CD4-positive, alpha-beta T cell (primary cell): ENCODE data around the gene ITSN2. TPM values are rescaled to one million over a fixed set of nuclear protein-coding genes. Genes with fewer than 3 reads are reported as not detected.

Experiments
- ATAC-seq: fragments of 200-7000 bp; cut with Tn5 transposase; one replicate; pipeline ENCODE4 v1.10.0; 2022; ENCODE audit warnings: mild to moderate bottlenecking; ENCODE audit not compliant: poor library complexity
- CTCF ChIA-PET: fragments of 350-600 bp; sonication (Branson Sonifier 250); formaldehyde crosslinking; loops from one replicate; lab custom pipeline; 2021; ENCODE audit warnings: antibody characterized with exemption, inconsistent platforms; lab: Charles Lee
- POLR2A ChIA-PET: fragments of 350-600 bp; sonication (Branson Sonifier 250); formaldehyde crosslinking; loops from one replicate; lab custom pipeline; 2021; ENCODE audit warnings: antibody characterized with exemption, inconsistent platforms; lab: Charles Lee
- DNase-seq, 14 experiments: peaks; one replicate each; pipeline ENCODE4 v3.0.0-alpha.2; 2013 to 2020; ENCODE audit warnings: mixed read lengths in 2 of 14
- H3K27ac ChIP-seq, 2 donors: one replicate each; pipeline versions ENCODE4 v1.5.1 to v1.7.0; 2013; ENCODE audit warnings: low read length in 2 of 2, low read depth in 1 of 2, mild to moderate bottlenecking in 1 of 2
- H3K27me3 ChIP-seq, 2 experiments: 1 replicate in 1 of 2; 2 replicates in 1 of 2; pipeline versions ENCODE4 v1.6.1 to v1.7.0; 2013; ENCODE audit warnings: low read length in 2 of 2, control low read depth in 1 of 2, mild to moderate bottlenecking in 1 of 2, moderate library complexity in 1 of 2; ENCODE audit not compliant: insufficient read depth in 2 of 2, control insufficient read depth in 1 of 2
- H3K36me3 ChIP-seq: one replicate; pipeline ENCODE4 v1.6.1; 2013; ENCODE audit warnings: low read length, control low read depth; ENCODE audit not compliant: insufficient read depth
- H3K4me1 ChIP-seq: one replicate; pipeline ENCODE4 v1.6.1; 2013; ENCODE audit warnings: low read length, control low read depth; ENCODE audit not compliant: insufficient read depth
- H3K4me3 ChIP-seq: one replicate; pipeline ENCODE4 v1.5.1; 2013; ENCODE audit warnings: mild to moderate bottlenecking, low read length, moderate library complexity
- H3K9me3 ChIP-seq, 2 experiments: 1 replicate in 1 of 2; 2 replicates in 1 of 2; pipeline versions ENCODE4 v1.6.1 to v1.7.0; 2013; ENCODE audit warnings: low read length in 2 of 2, mild to moderate bottlenecking in 2 of 2, control low read depth in 1 of 2, moderate library complexity in 1 of 2; ENCODE audit not compliant: control insufficient read depth in 1 of 2, insufficient read depth in 1 of 2
- H3K27ac Mint-ChIP-seq: one replicate; pipeline ENCODE4 v1.8.0; 2020; ENCODE audit warnings: mixed read lengths
- H3K27me3 Mint-ChIP-seq: one replicate; pipeline ENCODE4 v1.8.0; 2021; ENCODE audit warnings: mixed read lengths
- H3K36me3 Mint-ChIP-seq: one replicate; pipeline ENCODE4 v1.8.0; 2021; ENCODE audit warnings: low read depth, mixed read lengths
- H3K4me1 Mint-ChIP-seq: one replicate; pipeline ENCODE4 v1.8.0; 2021; ENCODE audit warnings: low read depth, mixed read lengths
- H3K4me3 Mint-ChIP-seq: one replicate; pipeline ENCODE4 v1.8.0; 2020; ENCODE audit warnings: mild to moderate bottlenecking, mixed read lengths
- H3K9me3 Mint-ChIP-seq: one replicate; pipeline ENCODE4 v1.8.0; 2020; ENCODE audit warnings: mixed read lengths
- intact Hi-C, 2 experiments: fragments of 100-400 bp; cut with DNase I in 1 of 2; cut with micrococcal nuclease in 1 of 2; formaldehyde crosslinking; loops; one replicate each; pipeline versions ENCODE4 v1.15.1 to v1.9.0; 2023 to 2025; cut with DNase I, micrococcal nuclease
- total RNA-seq, 174 experiments: library from RNA in 2 of 174; stranded (reverse) in 2 of 174; gene quantifications; one replicate each; pipeline ENCODE4 v1.2.3 and lab custom pipeline; 2021 to 2026
- TF ChIP-seq, protein P1 (sequence below): fragments of 200-600 bp; IDR thresholded peaks from one replicate; pipeline ENCODE4 v1.8.0; 2022; ENCODE audit warnings: antibody characterized with exemption, mild to moderate bottlenecking

ITSN2 gene
- total RNA-seq, 2 experiments from 2014 or later = 75.4 to 77.1 TPM

GRCh38 chr2:24345937-24346336, 14.4 kb downstream of the ITSN2 start:
- ATAC-seq (no peak), DNase-seq (no peak)
- Histone ChIP-seq H3K36me3 (no peaks in the 10 kb centered on the region), H3K4me1 (peaks cover 21% of the 10 kb centered on the region), H3K4me3 (no peak overlapping the region), H3K9me3 (no peaks in the 10 kb centered on the region), H3K27me3 (no peaks in the 10 kb centered on the region), H3K27ac (no peak overlapping the region)
- CTCF ChIA-PET = no interaction called here
- H3K27ac Mint-ChIP-seq = no peak overlapping the region
- intact Hi-C loops = no loop called here
- POLR2A ChIA-PET = no interaction called here
- H3K4me1 Mint-ChIP-seq = peaks cover 78% of the 10 kb centered on the region
- H3K9me3 Mint-ChIP-seq = no peaks in the 10 kb centered on the region
- H3K4me3 Mint-ChIP-seq = no peak overlapping the region
- TF ChIP-seq, protein P1, sequence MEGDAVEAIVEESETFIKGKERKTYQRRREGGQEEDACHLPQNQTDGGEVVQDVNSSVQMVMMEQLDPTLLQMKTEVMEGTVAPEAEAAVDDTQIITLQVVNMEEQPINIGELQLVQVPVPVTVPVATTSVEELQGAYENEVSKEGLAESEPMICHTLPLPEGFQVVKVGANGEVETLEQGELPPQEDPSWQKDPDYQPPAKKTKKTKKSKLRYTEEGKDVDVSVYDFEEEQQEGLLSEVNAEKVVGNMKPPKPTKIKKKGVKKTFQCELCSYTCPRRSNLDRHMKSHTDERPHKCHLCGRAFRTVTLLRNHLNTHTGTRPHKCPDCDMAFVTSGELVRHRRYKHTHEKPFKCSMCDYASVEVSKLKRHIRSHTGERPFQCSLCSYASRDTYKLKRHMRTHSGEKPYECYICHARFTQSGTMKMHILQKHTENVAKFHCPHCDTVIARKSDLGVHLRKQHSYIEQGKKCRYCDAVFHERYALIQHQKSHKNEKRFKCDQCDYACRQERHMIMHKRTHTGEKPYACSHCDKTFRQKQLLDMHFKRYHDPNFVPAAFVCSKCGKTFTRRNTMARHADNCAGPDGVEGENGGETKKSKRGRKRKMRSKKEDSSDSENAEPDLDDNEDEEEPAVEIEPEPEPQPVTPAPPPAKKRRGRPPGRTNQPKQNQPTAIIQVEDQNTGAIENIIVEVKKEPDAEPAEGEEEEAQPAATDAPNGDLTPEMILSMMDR = no peak
- H3K36me3 Mint-ChIP-seq = peaks cover 9% of the 10 kb centered on the region
- H3K27me3 Mint-ChIP-seq = no peaks in the 10 kb centered on the region

- Histone ChIP-seq H3K9me3 (no peaks in the 10 kb centered on the region), H3K27ac (no peak overlapping the region), H3K4me3 (no peak overlapping the region), H3K27me3 (no peaks in the 10 kb centered on the region), H3K36me3 (no peaks in the 10 kb centered on the region), H3K4me1 (peaks cover 35% of the 10 kb centered on the region)
- DNase-seq (no peak), ATAC-seq (no peak)
- TF ChIP-seq, protein P1 = no peak
- Mint-ChIP-seq H3K36me3 (peaks cover 9% of the 10 kb centered on the region), H3K4me1 (peaks cover 81% of the 10 kb centered on the region), H3K27me3 (no peaks in the 10 kb centered on the region), H3K27ac (peak overlapping the region; percentile 39), H3K9me3 (no peaks in the 10 kb centered on the region), H3K4me3 (no peak overlapping the region)
- POLR2A ChIA-PET = no interaction called here
- intact Hi-C loops = no loop called here
- CTCF ChIA-PET = no interaction called here
These were observed 17.0 kb downstream of the ITSN2 start for GRCh38 chr2:24343225-24343882.

DNA sequence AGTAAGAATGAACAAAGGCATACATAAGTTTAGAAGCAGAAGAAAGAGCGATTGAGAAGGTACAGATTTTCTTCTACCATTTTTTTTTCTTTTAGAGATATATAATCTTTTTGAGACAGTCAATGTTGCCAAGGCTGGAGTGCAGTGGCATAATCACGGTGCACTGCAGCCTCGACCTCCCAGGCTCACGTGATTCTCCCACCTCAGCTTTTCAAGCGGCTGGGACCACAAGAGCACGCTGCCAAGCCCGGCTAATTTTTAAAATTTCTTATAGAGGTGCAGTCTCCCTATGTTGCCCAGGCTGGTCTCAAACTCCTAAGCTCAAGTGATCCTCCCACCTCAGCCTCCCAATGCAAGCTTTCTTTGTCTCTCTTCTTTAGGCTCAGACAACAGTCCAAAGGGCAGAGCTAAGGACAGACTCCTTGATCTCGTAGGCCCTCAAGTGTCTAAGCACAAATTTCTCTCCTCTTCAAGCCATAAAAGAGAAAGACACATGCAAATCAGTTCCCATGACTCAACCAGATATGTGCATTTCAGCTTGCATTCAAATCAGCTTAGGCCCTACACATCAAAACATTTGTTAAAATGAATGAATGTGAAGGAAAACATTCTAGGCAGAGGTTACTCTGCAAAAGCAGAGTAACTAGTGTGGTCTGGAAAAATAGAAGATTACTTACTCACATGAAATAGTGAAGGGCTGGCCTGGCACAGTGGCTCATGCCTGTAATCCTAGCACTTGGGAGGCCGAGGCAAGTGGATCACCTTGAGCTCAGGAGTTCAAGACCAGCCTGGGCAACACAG, 18.0 kb downstream of the ITSN2 start:
- peaks cover 90% of the 10 kb centered on the region for H3K4me1 Mint-ChIP-seq
- no peak overlapping the region for H3K4me3 ChIP-seq
- H3K4me1 ChIP-seq = peaks cover 35% of the 10 kb centered on the region
- ATAC-seq = no peak
- intact Hi-C loops = no loop called here
- TF ChIP-seq, protein P1 = no peak
- H3K36me3 Mint-ChIP-seq = peaks cover 9% of the 10 kb centered on the region
- POLR2A ChIA-PET = no interaction called here
- H3K27me3 ChIP-seq = no peaks in the 10 kb centered on the region
- no peak overlapping the region for H3K27ac ChIP-seq
- no peaks in the 10 kb centered on the region for H3K36me3 ChIP-seq
- H3K9me3 ChIP-seq = no peaks in the 10 kb centered on the region
- H3K27ac Mint-ChIP-seq = peak overlapping the region; percentile 6
- H3K4me3 Mint-ChIP-seq = no peak overlapping the region
- CTCF ChIA-PET = no interaction called here
- DNase-seq = no peak
- no peaks in the 10 kb centered on the region for H3K27me3 Mint-ChIP-seq
- H3K9me3 Mint-ChIP-seq = no peaks in the 10 kb centered on the region
